ENCODE results near the gene SLC30A3.
A peak's percentile ranks its signal among the peaks of the same experiment; 100 is the strongest.

Gene SLC30A3

GRCh38 chr2:27256855-27257454, 5.9 kb downstream of the SLC30A3 start:
- DNase-seq, result no peak

GRCh38 chr2:27255660-27256059, 7.2 kb downstream of the SLC30A3 start:
- DNase-seq, result peak; percentile 75

DNA sequence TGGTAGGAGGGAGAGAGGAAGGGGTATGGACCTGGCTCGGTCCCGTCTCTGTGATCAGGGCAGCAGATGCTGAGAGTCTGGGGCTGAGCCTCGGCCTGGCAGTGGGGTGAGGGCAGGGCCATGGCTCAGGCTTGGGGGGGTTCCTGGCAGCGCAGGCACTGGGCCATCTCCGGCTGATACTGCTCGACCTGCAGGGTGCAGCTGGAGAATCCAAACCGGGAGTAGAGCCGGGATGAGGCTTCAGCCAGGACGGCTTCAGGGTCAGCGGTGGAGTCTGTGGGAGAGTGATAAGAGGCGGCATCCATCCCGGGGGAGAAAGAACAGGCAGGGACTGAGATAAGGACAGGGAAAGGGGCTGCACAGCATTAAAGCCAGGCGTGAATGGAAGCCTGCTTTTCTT, 7.7 kb downstream of the SLC30A3 start:
- no peak for DNase-seq

DNA sequence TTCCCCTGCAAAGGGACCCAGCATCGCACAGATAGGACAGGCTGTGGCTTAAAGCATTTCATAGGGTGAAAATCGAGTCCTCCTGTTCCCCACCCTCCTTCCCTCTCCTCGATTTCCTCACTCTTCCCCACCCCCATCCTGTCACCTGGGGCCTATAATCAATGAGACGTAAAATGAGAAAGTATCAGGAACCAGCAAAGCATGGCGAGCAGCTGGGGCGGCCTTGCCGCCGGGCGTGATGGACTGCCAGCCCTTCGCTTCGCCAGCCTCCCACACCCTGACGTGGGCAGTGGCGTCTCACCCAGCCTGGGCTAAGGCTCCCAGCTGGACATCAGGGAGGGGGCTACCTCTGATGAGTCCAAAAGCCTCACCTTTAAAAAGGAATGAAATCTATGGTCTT, 11.1 kb downstream of the SLC30A3 start:
- DNase-seq, result no peak

DNA sequence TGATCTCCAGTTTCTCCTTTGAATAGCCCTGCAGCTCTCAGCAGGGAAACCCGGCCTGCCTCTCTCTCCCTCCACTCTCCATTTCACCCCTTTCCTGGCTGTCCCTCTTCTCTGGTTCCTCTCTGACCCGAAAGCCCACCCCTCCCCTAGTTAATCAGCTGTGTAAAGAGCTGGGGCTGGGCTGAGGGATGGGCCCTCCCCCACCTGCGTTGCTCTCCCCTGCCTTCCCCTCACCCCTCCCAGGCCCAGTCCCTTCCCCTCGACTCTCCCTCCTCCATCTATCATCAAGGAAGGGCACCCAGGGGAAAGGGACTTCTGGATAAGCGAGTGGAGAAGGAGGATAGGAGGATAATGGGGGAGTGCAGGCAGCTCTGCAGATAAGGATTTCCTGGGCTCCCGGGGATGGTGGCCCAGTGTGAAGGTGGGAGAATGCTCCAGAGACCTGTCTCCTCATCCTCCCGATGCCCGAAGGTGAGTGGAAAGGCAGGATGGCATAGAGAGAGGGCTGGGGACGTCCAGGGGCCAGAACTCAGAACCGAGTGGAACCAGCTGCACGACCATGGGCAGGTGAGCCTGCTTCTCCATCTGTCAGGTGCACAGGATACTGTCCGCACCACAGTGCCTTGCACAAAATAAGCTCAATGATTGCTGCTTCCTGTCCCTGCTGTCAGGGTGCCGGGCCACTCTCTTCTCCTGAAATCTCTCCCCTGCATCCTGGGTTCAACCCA, 12.0 kb downstream of the SLC30A3 start:
- DNase-seq, result no peak

DNA sequence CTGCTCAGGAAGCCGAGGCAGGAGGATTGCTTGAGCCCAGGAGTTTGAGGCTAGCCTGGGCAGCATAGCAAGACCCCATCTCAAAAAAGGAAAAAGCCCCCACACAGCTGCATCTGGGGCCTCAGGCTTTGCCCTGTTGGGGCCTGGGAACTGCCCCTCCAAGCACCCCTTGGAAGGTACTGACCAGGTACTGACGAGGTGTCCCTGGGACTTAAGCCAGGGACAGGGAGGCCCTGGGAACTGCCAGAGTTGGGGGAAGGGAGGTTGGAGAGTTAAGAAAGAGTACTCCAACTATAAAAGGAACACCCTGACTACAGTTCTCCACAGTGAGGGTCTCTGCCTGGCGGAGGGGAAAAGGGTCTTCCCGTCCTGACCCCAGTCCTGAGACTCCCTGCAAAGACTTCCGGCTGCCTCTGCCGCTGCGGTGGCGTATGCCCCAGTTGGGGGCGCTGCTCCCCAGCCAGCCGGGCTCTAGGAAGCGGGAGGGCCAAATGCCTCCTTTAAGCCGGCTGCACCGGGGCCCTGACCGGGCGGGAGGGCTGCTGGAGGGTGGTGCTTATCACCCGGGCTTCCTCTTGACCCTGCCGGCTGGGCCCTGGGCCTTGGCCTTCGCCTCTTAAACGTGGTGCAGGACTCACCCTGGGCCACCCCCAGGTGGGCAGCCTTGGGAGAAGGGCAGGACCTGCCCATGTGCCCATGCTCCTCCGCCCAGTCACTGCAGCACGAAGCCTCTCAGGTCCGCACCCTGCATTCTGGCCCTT, 12.8 kb downstream of the SLC30A3 start:
- DNase-seq, result peak; percentile 25

DNA sequence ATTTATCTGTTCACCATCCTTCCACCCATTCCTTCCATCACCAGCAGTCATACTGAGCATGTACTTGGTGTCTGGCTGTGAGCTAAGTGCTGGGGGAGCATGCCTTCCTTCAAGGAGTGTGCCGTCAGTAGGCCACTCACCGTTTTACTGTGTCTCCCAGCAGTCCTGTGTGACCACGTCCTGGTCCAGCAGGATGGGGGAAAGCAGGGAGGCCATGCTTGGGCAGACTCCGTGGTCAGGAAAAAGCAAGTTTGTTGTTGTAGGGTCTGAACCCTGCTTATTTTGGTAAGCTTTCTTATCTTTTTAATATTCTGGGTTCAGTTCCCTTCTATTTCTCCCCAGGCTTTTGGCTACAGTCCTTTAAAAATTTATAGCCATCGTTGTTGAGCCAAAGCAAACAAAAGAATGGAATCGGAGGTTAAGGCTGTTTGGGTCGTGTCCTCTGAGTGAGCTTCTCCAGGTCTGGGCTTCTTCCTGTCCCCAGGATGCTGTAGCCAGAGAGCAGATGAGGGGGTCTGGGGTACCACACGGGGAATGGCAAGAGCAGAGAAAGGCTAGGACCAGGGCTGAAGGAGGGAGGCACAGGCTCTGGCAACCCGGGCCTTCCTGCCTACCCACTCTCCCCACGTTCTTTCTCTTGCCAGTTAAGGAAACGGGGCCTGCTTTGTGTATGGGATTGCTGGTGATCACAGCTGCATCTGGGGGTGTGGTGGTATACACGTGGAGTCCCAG, 13.5 kb downstream of the SLC30A3 start:
- peak; percentile 22 for DNase-seq

GRCh38 chr2:27247893-27248292, 15.0 kb downstream of the SLC30A3 start:
- DNase-seq, result no peak

- no peak for DNase-seq
These were observed 17.2 kb downstream of the SLC30A3 start for GRCh38 chr2:27245626-27246025.

- no peak for DNase-seq
These were observed 17.7 kb downstream of the SLC30A3 start for GRCh38 chr2:27245116-27245515.

GRCh38 chr2:27243391-27244130, 19.3 kb downstream of the SLC30A3 start:
- no peak for DNase-seq

GRCh38 chr2:27242614-27242951, 20.3 kb downstream of the SLC30A3 start:
- DNase-seq, result no peak

- DNase-seq, result no peak
These were observed 20.9 kb downstream of the SLC30A3 start for GRCh38 chr2:27241761-27242613.

DNA sequence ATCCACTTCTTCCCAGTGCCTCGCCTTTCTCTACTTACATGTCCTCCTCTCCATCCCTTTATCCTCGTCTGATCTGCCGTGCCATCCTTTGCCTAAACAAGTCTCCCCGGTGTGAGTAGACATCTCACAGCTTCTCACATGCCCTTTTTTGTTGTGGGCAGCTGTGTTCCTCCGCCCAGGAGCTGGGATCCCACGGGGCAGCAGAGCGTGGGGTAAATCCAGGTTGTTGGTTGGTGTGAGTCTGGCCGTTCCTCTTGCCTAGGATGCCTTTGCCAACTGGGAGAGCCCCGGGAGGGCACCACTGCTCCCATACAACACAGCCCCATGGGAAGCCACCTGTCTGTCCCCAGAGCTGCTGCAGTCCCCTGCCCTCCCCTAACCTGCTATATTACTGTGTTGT, 22.4 kb downstream of the SLC30A3 start:
- no peak for DNase-seq

DNA sequence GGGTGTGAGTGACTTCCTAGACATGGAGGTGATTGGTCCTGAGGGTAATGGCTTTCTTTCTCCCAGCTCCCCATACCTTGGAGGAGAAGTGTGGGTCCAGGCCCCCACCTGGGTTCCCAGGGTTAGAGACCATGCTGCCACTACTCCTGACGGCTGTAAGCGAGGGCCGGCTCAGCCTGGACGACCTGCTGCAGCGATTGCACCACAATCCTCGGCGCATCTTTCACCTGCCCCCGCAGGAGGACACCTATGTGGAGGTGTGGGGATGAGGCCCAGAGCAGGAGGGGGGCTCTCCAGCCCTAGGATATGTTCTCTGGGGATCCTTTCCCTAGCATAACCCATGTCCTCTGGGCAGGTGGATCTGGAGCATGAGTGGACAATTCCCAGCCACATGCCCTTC, 23.9 kb downstream of the SLC30A3 start:
- DNase-seq, result no peak

DNA sequence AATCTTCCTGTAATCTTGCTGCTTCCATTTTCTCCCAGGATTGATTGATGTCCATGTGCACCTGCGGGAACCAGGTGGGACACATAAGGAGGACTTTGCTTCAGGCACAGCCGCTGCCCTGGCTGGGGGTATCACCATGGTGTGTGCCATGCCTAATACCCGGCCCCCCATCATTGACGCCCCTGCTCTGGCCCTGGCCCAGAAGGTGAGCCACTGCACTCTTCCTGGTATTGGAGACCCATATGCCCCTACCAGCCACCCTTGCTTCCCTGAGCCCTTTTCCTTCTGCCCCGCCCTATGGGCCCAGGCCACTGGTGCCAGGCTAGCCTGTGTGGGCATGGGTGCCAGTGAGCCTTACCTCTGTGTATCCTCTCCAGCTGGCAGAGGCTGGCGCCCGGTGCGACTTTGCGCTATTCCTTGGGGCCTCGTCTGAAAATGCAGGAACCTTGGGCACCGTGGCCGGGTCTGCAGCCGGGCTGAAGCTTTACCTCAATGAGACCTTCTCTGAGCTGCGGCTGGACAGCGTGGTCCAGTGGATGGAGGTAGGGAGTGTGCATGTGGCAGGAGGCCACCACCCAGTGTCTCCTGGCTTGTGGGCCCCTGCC, 25.4 kb downstream of the SLC30A3 start:
- DNase-seq, result no peak

- DNase-seq, result no peak
These were observed 26.2 kb downstream of the SLC30A3 start for GRCh38 chr2:27236626-27237025.

DNA sequence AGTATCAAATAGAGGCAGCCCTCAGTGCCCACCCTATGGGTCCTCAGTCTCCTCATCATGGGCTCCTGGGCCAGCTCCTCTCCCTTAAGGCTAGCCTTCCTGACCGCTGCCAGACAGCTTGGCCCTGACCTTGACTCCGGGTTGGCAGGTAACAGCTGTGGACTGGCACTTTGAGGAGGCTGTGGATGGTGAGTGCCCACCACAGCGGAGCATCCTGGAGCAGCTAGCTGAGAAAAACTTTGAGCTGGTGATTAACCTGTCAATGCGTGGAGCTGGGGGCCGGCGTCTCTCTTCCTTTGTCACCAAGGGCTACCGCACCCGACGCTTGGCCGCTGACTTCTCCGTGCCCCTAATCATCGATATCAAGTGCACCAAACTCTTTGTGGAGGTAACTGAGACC, 26.7 kb downstream of the SLC30A3 start:
- DNase-seq, result no peak

- no peak for DNase-seq
These were observed 29.5 kb downstream of the SLC30A3 start for GRCh38 chr2:27233341-27233740.

DNA sequence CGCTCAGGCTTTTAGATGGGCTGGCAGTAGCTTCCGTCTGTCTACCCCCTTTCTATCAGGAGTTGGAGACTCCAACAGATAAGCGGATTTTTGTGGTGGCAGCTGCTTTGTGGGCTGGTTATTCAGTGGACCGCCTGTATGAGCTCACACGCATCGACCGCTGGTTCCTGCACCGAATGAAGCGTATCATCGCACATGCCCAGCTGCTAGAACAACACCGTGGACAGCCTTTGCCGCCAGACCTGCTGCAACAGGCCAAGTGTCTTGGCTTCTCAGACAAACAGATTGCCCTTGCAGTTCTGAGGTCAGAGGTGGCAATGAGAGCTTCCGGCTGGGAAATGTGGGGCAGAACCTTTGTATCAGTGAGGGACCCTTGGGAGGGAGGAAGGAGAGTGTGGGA, 30.9 kb downstream of the SLC30A3 start:
- DNase-seq, result no peak

- DNase-seq, result no peak
These were observed 35.3 kb downstream of the SLC30A3 start for GRCh38 chr2:27227501-27227900.

Measured in fibroblast of upper back skin (primary cell).